Stimulated activated CD4-positive, alpha-beta T cell treated with anti-CD3 and anti-CD28 coated beads, TNF-alpha, amount 100 ng/mL, for 1 hour (primary cell): Measurements from ENCODE around the gene MRTO4.
"Not testable (repeated sequence)": the region's sequence is repeated elsewhere in the genome, so short reads cannot be mapped to it uniquely, and the experiment has no call there.

Experiments used
- DNase-seq, 3 donors: peaks; one replicate each; pipeline ENCODE4 v3.0.0-alpha.2; 2020; ENCODE audit warnings: low read depth in 3 of 3, low spot score in 1 of 3

Gene MRTO4

GRCh38 chr1:19251305-19252196, at the start of gene MRTO4, which contains the start of gene EMC1:
Gene MRTO4 (plus strand): TSS chr1:19251805. CDS start chr1:19251836, 31 bp downstream.
Gene EMC1 (minus strand): TSS chr1:19251524. CDS start chr1:19251509, 15 bp downstream.
- DNase-seq: peak; percentile 51 to 92 (median 64)

DNA sequence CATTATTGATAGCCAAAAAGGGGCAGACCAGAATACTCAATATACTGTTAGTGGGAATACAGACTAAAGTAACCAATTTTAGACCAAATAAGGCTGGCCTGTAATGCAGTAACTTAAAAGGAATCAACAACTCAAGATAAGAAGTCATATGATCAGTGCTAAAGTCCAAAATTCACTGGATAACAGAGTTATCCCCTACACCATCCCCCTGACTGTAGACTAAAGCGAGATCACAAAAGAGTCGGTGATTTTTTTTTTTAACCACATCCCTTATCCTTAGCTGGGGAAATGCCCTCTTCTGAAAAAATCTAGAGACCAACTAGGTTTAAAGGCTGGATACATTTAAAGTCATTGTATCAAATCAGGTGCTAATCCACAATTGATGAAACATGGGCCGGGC, 49.2 kb upstream of the MRTO4 start:
- no peak for DNase-seq

GRCh38 chr1:19203440-19203839, 48.2 kb upstream of the MRTO4 start:
- no peak for DNase-seq

DNA sequence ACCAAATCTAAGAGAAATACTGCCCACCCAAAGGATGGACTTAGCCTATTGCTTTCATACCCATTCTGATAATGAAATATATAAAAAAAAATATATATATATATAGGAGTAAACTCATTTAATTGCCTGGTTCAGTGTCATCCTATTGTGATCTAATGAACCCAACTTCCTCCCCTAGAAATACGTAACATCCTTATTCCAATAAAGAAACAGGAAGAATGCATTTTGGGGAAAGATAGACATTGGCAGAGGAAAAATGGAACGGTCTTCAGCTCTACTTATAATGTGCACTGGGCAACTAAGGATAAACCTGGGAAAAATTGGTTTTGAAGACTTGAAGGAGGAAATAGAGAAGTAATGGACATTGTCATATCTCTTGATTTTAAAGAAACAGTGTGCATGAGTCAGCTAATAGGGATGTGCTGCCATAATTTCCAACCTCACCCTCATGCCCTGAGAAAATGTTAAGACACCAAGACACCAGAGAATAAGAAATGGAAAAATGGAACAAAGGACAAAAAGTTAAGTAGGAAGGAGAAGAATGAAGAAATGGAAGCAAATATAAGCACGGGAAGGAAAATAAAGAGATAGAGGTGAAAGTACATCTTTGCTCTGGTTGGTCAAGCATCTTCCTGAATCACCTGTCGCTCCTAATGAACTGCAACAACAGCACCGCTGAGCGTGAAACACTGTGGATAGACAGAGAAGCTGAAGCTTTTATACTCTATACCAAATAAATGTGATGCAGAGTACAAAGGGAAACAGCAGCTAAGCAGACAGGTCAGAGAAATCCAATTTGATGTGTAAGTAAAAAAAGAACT, 46.9 kb upstream of the MRTO4 start:
- no peak for DNase-seq

DNA sequence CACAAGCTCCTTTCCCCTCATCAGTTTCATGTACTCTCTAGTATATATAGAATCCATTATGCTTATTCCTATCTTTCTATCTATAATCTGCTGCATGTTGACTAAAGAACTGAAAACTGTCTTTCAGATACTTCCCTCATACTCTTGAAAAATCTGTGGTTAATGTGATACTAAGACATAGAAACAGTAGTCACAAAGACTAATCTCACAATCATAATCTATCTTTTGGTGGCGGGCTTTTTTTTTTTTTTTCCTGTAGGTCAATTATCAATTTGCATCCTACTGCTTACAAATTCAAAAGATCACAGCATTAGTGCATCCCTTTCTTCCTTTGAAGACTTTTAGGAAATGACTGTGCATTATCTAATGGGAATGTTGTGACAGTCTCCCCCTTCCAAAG, 46.2 kb upstream of the MRTO4 start:
- DNase-seq: no peak

DNA sequence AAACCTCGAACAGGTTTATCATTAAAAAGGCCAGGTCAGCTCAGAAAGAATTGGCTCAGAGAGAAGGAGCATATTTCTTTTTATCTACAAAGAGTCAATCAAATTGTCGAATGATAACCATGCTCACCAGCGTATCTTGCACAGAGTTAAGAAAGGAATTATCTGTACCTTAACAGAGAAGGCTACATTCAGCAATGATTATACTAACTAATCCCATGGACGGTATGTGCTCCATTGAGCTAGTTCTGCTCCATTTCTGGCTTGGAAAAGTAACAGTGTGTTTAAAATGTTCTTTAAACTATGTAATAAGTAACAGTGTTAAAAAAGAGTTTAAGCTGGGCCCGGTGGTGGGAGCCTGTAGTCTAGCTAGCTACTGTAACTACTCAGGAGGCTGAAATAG, 45.8 kb upstream of the MRTO4 start:
- DNase-seq: no peak

- no peak for DNase-seq
Observed at GRCh38 chr1:19206947-19207346, 44.7 kb upstream of the MRTO4 start.

- no peak for DNase-seq
Observed at GRCh38 chr1:19208710-19209438, 42.7 kb upstream of the MRTO4 start.

GRCh38 chr1:19209439-19209989, 42.1 kb upstream of the MRTO4 start:
- peak in 1 of 3 donors; percentile 43 for DNase-seq

- peak; percentile 85 to 97 (median 91) for DNase-seq
Observed at GRCh38 chr1:19209990-19210771, 41.4 kb upstream of the MRTO4 start, which contains the start of gene UBR4. Gene UBR4 (minus strand): TSS chr1:19210266. CDS start chr1:19210248, 18 bp downstream.

GRCh38 chr1:19210772-19211549, 40.6 kb upstream of the MRTO4 start:
- no peak for DNase-seq

- DNase-seq: no peak
Observed at GRCh38 chr1:19212167-19212566, 39.4 kb upstream of the MRTO4 start.

DNA sequence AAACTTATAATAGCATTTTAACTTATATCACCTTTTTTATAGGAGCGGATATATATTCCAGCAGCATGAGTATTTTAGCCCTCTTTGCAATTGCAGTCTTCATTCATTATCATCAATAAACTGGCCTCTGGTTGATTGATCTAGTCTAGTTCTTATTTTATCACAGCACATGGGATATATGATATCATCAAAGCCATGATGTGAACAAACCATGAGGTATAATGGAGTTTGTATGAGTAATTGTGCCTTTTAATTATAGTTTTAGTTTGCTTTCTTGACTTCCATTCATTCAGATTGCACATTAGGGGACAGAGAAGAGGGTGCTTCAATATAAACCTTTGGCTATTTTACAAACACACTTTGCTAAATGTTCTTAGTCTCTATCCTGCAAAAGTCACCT, 38.0 kb upstream of the MRTO4 start:
- no peak for DNase-seq

- not testable (repeated sequence) for DNase-seq
Observed at GRCh38 chr1:19216585-19216984, 35.0 kb upstream of the MRTO4 start.

- DNase-seq: no peak
Observed at GRCh38 chr1:19219451-19219850, 32.2 kb upstream of the MRTO4 start.

- no peak for DNase-seq
Observed at GRCh38 chr1:19220080-19220846, 31.3 kb upstream of the MRTO4 start.

DNA sequence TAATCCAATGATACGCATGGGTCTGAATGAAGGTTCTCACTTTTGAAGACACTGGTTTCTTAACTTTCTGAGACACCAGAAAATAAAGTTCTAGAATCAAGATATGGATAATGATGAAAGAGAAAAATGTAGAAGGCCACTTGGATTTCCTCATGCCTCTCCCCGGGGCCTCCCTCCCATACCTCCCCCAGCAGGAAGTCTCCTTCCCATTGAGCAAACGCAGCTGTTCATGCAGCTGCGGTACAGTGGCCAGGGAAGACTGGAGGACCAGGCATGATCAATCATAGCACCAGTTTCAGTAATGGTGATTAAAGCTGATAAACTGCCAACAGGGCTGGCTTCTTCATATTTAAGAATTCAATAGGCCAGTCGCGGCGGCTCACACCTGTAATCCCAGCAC, 30.6 kb upstream of the MRTO4 start:
- no peak for DNase-seq

DNA sequence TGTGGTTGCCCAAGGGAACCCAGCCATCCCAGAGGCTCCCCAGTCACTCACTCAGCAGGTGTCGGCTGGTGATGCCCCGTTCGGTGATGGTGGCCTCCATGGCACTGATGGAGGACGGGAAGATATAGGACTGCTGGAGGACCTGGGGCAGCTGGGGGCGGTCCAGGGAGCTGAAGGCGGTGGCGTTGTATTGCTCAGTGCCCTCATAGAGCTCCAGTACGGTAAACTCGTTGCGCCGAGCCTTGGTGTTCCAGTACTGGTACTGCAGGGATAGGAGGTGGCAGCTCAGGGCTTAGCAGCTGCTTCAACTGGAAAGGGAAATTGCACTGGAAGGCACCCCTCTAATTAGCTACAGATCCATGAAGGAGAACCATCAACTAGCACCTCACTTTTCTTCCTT, 29.0 kb upstream of the MRTO4 start:
- DNase-seq: no peak
